HG03025 (cell line): Measurements from ENCODE around the gene QSOX1.

Experiments used
- ATAC-seq: cut with Tn5 transposase; IDR thresholded peaks from one replicate; pipeline ENCODE4 v1.9.1; 2021; ENCODE audit warnings: mild to moderate bottlenecking, moderate library complexity; ENCODE audit not compliant: unreplicated experiment, low FRiP score

Gene QSOX1

GRCh38 chr1:180168786-180169639, 14.3 kb downstream of the QSOX1 start:
- ATAC-seq: no peak

- ATAC-seq: no peak
Observed at GRCh38 chr1:180169640-180170195, 15.0 kb downstream of the QSOX1 start.

GRCh38 chr1:180170546-180171151, 16.0 kb downstream of the QSOX1 start:
- ATAC-seq: no peak

- ATAC-seq: no peak
Observed at GRCh38 chr1:180171691-180172090, 17.0 kb downstream of the QSOX1 start.

- ATAC-seq: no peak
Observed at GRCh38 chr1:180173451-180173850, 18.8 kb downstream of the QSOX1 start.

- no peak for ATAC-seq
Observed at GRCh38 chr1:180173952-180174351, 19.3 kb downstream of the QSOX1 start.

GRCh38 chr1:180175291-180175690, 20.6 kb downstream of the QSOX1 start:
- no peak for ATAC-seq

- ATAC-seq: no peak
Observed at GRCh38 chr1:180175806-180176205, 21.1 kb downstream of the QSOX1 start.

- ATAC-seq: no peak
Observed at GRCh38 chr1:180176965-180177364, 22.3 kb downstream of the QSOX1 start.

- no peak for ATAC-seq
Observed at GRCh38 chr1:180177931-180178330, 23.3 kb downstream of the QSOX1 start.

GRCh38 chr1:180178511-180179161, 24.0 kb downstream of the QSOX1 start:
- no peak for ATAC-seq

- no peak for ATAC-seq
Observed at GRCh38 chr1:180179162-180179957, 24.7 kb downstream of the QSOX1 start.

GRCh38 chr1:180181048-180181447, 26.4 kb downstream of the QSOX1 start:
- ATAC-seq: no peak

GRCh38 chr1:180181996-180182642, 27.4 kb downstream of the QSOX1 start:
- ATAC-seq: no peak

GRCh38 chr1:180182643-180183311, 28.1 kb downstream of the QSOX1 start:
- ATAC-seq: no peak

GRCh38 chr1:180183426-180183825, 28.8 kb downstream of the QSOX1 start:
- ATAC-seq: no peak

- no peak for ATAC-seq
Observed at GRCh38 chr1:180184041-180184440, 29.4 kb downstream of the QSOX1 start.

- ATAC-seq: no peak
Observed at GRCh38 chr1:180185281-180185680, 30.6 kb downstream of the QSOX1 start.

GRCh38 chr1:180185971-180186645, 31.4 kb downstream of the QSOX1 start:
- no peak for ATAC-seq
